Fibroblast of skin of right quadriceps (primary cell): ENCODE data around the gene MICB.
A peak's percentile ranks its signal among the peaks of the same experiment; 100 is the strongest.

ENCODE experiments used
- DNase-seq: peaks from one replicate; pipeline ENCODE4 v3.0.0-alpha.2; 2013

The MICB gene

DNA sequence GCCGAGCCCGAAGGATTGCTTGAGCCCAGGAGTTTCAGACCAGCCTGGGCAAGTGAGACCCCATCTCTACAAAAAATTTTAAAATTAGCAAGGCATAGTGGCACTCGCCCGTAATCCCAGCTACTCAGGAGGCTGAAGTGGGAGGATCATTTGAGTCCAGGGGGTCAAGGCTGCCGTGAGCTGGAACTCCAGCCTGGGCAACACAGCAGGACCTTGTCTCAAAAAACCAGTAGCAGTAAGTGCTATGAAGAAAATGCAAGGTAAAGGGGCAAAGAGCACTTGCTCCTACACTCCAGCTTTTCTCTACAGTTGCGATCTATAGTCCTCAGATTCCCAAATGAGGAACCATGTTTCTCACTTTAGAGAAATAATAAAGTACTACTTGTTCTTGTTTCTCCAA lies 45.7 kb downstream of the MICB start:
- no peak for DNase-seq

DNA sequence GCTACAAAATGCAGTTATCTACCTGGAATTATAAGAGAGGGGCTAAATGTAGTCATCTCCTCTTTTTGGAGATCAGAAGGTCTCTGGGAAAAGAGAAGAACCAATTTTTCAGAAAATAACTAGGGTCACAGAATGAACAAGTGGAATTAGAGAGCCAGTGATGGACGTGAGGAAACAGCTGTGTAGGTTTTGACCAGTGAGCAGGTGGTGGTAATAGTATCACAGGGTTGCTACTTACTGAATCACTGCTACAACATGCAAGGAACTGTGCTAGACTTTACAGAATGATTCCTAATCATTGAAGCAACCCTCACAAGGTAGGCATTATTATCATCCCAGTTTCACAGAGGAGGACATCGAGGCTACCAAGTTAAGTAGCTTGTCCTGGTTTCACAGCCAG lies 46.7 kb downstream of the MICB start:
- no peak for DNase-seq

DNA sequence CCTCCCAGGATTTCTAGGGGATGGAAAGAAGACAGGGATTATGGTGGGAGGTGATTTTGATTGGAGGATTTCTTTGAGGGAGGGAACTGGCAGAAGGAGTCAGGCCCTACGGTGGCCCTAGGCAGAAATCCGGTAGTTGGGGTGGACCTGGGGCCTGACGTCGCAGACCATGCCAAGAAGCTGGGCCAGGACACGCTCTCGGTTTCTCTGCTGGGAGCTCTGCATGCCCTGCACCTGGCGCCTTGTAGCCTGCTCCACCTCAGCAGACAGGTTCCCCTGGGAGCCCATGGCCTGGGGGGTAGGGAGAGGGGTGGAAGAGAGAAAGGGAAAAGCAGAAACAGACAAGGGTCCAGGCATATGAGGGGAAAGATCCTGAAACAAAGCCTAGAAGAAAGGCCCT lies 47.3 kb downstream of the MICB start:
- DNase-seq: no peak

DNA sequence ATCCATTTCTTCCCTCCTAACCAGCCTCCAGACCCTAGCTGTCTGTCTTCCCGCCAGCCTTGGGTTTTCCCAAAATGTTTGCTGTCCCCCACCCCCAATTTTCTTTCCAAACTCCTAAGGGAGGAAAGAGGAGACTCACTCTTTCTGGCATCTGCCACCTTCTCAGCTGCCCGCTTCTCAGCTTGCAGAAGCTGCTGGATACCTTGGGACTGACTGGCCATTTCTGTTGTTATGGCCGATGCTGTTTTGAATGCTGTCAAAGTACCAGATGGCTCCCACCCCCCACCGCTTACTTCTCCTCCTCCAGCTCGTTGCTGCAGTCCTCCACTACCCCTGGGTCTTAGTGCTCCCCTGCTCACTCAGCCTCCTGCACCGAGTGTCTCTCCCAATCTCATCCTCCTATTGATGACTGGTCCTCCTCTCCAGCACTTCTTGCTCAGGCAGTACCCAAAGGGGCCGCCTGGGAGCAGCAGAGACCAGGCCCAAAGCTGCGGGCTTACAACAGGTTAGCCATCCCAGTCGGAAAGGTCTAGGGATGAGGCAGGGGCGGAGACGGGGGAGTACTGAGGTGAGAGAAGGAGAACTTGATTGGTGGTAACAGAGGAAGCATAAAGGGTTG lies 48.5 kb downstream of the MICB start, which contains the start of gene ATP6V1G2:
ATP6V1G2 (minus strand) TSS at position 270 of the 619 bp plus-strand sequence; CDS start at position 221, 49 bp downstream.
- peak; percentile 93 for DNase-seq

DNA sequence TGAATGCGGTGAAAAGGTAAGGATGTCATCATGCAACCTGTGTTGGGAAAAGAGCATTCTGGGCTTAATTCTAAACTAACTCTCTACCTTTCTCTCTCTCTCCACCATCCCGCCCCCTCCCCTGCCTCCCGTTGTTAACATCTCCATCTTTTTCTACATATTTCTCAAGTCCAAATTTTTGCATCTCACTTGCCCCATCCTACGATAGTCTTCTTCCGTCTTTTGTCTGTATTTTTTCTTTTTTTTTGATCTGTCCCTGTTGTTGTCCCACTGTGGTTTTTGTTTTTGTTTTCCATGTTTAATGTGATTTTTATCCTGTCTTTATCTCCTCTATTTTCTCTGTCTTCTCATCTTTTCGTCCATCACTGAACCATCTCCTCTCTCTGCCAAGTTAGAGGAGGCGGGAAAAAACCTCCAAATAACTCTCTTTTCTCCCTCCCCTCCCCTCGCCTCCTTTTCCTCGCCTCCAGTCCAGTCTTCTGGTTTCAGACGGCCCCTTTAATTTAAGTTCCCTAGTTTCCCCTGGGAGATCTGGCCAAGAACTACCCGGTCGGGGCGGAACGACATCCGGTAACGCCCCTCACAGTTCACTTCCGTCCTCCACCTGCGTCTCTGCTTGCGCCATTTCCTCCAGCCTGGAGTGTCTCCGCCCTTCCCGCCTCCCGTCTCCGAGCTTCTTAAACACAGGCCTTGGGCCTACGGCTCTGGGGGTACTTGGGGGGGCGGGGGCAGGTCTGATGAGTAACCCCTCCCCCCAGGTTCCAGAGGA lies 49.2 kb downstream of the MICB start, which contains the start of gene NFKBIL1:
NFKBIL1 (plus strand) TSS at position 651 of the 769 bp plus-strand sequence; CDS start at position 738, 87 bp downstream.
- DNase-seq: peak; percentile 98

DNA sequence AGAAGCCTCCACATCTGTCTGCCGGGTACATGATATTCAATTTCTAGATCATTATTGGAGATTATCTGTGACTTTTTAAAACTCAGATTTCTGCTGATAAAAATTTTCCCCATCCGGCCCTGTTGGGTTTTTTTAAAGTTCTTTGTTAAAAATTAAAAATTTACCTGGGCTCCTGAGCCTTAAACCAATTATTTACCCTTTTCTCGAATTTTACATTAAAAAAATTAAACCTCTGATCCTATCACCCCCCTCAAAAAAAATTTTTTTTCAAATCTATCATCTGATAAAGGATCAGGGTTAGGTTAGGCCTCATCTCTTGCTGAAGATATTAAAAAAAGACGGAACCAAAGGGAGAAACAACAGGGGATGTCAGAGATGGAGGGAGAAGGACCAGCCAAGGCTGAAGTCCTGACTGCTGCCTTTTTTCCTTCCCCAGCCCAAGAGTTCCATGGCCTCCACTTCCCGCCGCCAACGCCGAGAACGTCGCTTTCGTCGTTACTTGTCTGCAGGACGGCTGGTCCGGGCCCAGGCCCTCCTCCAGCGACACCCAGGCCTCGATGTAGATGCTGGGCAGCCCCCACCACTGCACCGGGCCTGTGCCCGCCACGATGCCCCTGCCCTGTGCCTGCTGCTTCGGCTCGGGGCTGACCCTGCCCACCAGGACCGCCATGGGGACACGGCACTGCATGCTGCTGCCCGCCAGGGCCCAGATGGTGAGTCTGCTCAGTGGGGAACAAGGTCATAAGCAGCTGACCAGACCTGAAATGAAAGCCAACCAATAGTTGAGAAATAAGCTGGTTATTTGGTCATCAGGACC lies 50.0 kb downstream of the MICB start:
- no peak for DNase-seq

DNA sequence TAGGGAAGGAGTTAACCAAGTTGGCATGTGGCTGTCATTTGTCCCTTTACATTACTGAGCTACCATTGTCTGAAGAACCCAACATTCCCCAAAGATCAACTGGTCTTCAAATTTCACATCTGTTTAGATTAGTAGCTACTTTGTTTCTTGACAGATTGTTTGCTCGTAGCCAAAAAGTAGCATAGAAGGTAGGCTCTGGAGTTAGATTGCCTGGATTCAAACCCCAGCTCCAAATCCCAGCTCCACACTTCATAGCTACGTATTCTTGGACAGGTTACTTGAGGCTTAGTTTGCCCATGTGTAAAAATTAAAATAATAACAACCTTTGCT lies 50.6 kb downstream of the MICB start:
- DNase-seq: no peak

DNA sequence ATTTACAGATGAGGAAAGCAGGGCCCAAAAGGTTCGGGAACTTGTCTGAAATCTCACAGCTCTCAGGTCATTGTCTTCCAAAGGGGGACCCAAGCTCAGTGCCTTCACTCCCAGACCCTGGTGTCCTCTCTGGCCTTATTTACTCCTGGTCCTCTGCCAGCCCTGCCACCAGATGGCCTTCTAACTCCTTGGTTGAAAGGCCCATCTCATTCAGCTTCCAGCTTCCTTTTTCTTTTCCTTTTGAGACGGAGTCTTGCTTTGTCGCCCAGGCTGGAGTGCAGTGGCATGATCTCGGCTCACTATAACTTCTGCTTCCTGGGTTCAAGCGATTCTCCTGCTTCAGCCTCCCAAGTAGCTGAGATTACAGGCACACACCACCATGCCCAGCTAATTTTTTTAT lies 53.4 kb downstream of the MICB start:
- DNase-seq: peak; percentile 35

DNA sequence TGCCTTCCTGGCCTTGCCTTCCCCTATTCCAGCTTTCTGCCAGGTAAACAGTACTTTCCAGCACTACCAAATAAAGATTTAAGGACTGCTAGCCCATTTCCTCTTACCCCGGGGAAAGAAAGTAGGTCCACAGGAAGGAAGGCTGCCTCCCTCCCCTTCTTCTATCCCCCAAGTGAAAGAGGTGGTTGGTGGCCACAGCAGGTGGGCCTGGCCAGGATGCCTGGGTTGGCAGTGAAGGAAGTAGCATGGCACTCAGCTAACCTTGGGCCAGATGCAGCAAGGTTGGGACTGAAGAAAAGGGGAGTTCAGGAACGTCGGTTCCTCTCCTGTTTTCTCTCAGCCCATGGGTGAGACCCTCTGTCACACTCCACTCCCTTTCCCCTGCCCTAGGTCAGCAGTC lies 58.4 kb downstream of the MICB start:
- no peak for DNase-seq

DNA sequence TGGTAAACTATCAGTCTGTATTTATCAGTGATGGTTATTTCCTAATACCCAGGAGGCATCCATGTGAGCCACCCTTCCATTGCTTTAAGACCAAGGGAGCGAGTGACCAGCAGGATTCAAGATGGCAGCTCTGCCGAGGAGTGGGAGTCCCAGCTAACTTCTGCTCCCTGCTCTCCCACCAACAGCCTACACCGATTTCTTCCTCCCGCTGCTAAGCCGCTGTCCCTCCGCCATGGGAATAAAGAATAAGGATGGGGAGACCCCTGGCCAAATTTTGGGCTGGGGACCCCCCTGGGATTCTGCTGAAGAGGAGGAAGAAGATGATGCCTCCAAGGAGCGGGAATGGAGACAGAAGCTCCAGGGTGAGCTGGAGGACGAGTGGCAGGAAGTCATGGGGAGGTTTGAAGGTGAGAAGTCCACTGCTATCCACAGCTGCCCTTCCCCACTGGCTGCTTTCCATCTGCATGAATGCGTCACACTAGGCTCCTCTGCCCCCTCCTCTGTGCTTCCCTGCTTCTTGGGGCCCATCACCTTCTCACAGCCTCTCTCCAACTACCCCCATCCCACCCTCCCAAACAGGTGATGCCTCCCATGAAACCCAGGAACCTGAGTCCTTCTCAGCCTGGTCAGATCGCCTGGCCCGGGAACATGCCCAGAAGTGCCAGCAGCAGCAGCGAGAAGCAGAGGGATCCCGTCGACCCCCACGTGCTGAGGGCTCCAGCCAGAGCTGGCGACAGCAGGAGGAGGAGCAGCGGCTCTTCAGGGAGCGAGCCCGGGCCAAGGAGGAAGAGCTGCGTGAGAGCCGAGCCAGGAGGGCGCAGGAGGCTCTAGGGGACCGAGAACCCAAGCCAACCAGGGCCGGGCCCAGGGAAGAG lies 59.7 kb downstream of the MICB start:
- no peak for DNase-seq

DNA sequence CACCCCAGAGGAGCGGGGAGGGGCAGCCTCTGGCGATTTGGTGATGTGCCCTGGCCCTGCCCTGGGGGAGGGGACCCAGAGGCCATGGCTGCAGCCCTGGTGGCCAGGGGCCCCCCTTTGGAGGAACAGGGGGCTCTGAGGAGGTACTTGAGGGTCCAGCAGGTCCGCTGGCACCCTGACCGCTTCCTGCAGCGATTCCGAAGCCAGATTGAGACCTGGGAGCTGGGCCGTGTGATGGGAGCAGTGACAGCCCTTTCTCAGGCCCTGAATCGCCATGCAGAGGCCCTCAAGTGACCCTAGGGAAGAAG lies 60.3 kb downstream of the MICB start:
- no peak for DNase-seq

DNA sequence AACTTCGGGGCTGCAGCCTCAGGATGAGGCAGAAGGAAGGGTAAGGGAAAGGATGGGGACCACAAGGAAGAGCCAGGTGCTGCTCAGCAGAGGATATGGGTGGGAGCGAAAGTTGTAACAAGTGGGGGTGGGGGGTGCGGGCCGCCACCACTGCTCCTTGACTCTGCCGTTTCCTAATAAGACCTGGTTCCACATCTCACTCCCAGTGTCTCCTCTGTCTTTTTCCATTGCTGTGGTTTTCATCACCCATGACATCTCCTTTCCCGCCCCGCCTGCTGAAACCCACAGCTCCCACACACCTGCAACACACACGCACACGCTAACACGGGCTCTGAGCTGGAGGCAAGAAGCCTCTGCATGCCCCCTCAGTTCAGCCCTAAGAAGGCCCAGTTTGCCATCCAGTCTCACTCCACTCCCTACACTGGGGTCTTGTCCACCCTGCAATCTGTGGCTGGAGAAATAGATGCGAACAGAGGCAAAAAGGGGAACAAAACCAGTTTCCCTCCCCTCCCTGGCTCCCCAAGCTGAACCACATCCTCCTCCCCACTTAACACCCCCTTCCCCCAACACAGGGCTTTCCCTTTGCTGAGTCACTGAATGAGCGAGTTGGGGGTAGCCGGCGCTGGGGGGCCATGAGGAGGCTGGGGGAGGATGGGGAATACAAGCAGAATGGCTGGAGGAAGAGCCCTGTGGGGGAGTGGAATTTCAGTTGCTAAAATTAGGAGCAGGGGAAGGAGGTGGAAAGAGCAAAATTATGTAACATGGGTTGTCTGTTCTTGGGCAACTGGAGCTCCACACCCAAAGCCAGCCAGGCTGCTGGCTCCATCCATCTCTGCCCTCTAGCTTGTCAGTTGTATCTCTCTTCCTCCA lies 60.9 kb downstream of the MICB start:
- peak; percentile 62 for DNase-seq

DNA sequence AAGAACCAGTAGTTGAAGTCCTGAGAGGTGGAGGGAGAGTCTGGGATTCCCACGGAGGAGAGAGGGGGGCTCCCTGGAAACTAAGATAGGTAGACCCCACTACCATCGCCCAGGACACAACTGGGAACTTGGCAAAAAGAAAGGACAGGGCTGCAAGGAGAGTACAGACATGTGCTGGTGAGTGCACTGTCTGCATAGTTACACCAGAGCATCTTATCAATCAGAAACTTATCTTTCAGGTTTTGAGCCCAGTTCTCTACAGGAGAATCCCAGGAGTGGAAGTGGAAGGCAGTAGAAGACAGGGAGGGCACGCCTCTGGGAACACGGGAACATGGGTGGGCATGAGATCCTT lies 61.6 kb downstream of the MICB start:
- no peak for DNase-seq

DNA sequence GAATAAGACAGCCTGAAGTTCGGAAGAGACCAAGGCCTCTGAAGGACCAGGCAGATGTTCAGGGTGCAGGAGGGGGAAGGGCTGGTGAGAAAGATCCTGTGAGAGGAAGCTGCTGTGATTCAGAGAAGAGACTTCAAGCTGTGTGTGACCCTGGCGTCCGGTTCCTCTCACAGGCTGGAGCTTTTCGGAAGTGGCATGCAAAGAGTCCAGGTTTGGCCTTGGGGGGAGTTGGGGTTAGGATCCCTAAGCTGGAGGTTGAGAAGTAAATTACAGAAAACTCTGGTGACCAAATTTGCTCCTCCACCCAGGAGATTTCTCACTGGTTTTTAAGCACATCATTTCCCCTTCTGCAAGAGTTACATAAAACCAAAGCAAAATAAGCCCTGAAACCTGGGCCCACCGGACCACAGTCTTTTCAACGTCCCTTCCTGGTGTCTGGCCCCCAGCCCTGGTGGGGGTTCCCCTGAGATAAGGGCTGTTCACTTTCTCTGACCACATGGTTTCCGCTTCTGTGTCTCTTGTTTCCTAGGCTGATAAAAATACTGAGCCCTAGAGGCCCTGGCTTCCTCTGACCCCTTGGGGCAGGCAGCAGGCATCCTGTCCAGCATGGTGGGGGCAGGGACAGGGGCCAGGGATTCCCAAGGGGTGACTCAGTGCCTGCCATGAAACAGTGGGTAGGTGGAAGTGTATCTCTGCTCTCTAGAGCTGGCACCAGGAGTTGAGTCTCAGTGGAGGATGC lies 62.2 kb downstream of the MICB start:
- DNase-seq: peak; percentile 33

DNA sequence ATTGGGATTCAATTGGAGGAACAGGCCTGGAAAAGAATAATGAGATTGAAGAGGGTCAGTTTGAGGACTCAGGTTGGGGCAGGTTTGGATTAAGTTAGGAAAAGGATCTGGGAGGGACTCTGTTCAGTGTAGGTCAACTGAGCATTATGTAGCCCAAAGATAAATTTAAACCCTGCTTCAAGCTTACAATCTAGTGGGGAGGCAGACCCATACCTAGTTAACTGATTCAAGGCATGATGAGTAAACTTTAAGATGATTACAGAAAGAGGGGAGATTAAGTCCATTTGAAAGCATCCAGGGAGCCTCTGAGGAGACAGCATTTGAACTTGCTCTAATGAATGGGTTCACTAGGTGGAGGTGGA lies 62.7 kb downstream of the MICB start:
- no peak for DNase-seq
